Astrocyte of the spinal cord (primary cell): ENCODE data around the gene RBL1.
"Not testable (repeated sequence)": the region's sequence is repeated elsewhere in the genome, so short reads cannot be mapped to it uniquely, and the experiment has no call there.

Source experiments
- DNase-seq: peaks from one replicate; pipeline ENCODE4 v3.0.0; 2011; ENCODE audit warnings: low read depth, low spot score
- H3K4me3 ChIP-seq: 2 replicates; pipeline ENCODE4 v1.5.1; 2011; ENCODE audit warnings: low read depth, mild to moderate bottlenecking, low read length, moderate library complexity
- in situ Hi-C: cut with HindIII; loops from 2 replicates; pipeline ENCODE4 v1.10.0; 2017; ENCODE audit warnings: low sequenced_read_pairs
- TF ChIP-seq, protein P1 (sequence below): IDR thresholded peaks from 2 replicates; pipeline ENCODE4 v1.5.1; 2012; ENCODE audit warnings: low read depth, mild to moderate bottlenecking, low read length, inconsistent platforms

The RBL1 gene

DNA sequence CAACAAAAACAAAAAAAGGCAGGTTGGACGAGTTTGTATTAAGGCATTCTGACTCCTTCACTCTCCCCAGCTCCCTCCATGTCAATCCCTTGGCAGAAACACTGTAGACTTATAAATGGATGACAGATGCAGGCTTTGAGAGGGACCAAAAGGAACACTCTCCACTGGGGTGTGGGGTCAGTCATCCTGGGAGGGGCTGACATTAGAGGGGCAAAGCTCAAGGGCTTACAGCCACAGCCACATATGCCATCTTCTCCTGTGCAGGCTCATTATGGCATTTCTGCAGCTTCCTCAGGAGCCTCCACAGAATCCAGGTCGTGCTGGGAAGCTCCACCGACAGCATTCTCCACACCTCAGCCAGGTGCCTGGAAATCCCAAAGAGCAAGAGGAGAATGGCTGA is 33.0 kb upstream of the RBL1 start:
- no peak for DNase-seq
- in situ Hi-C loops: no loop called here
- TF ChIP-seq, protein P1, sequence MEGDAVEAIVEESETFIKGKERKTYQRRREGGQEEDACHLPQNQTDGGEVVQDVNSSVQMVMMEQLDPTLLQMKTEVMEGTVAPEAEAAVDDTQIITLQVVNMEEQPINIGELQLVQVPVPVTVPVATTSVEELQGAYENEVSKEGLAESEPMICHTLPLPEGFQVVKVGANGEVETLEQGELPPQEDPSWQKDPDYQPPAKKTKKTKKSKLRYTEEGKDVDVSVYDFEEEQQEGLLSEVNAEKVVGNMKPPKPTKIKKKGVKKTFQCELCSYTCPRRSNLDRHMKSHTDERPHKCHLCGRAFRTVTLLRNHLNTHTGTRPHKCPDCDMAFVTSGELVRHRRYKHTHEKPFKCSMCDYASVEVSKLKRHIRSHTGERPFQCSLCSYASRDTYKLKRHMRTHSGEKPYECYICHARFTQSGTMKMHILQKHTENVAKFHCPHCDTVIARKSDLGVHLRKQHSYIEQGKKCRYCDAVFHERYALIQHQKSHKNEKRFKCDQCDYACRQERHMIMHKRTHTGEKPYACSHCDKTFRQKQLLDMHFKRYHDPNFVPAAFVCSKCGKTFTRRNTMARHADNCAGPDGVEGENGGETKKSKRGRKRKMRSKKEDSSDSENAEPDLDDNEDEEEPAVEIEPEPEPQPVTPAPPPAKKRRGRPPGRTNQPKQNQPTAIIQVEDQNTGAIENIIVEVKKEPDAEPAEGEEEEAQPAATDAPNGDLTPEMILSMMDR: no peak
- no peak overlapping the region for H3K4me3 ChIP-seq

DNA sequence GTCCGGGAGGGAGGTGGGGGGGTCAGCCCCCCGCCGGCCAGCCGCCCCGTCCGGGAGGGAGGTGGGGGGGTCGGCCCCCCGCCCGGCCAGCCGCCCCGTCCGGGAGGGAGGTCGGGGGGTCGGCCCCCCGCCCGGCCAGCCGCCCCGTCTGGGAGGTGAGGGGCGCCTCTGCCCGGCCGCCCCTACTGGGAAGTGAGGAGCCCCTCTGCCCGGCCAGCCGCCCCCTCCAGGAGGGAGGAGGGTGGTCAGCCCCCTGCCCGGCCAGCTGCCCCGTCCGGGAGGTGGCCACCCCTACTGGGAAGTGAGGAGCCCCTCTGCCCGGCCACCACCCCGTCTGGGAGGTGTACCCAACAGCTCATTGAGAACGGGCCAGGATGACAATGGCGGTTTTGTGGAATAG is 30.5 kb upstream of the RBL1 start:
- in situ Hi-C loops, H3K4me3 ChIP-seq: not testable (repeated sequence)

DNA sequence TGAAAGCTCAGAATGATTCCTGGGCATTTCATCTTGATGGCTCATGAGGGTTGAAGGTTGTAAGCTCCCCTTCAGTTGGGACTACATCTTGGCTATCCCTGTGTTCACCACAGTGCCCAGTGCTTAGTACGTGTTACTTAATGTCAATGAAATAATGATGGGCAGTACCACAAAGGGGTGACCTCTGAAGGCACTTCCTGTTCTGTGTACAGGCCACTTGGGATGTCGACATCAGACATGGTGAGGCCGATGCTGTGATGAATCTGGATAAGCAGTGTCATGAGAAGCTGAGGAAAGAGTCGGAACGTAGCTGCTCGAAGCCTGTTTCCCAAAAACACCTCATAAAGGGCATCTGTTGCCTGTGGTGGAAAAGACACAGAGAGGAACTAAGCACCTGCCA is 27.6 kb upstream of the RBL1 start:
- TF ChIP-seq, protein P1: no peak
- in situ Hi-C loops: no loop called here
- H3K4me3 ChIP-seq: no peak overlapping the region
- DNase-seq: no peak

More for the DNA sequence above, 30.5 kb upstream of the RBL1 start:
- not testable (repeated sequence) for DNase-seq

DNA sequence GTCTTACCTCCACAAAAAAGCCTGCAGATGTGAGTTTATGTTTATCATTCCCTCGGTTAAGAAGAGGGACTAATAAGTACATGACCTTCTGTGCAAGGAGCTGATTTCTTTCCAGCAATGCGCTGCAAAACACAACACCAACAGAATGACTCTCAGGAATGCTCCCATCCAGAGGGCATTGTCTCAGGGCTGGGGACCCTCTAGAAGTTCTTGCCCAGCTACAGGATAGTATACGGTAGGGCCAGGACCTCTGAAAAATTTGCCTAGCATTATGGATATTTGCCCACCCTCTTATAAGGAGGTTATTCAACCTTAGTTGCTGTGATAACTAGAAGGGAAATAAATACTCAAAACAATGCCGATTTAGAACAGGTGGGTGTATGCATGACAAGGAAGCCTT is 24.7 kb upstream of the RBL1 start:
- no peak overlapping the region for H3K4me3 ChIP-seq
- TF ChIP-seq, protein P1: no peak
- DNase-seq: no peak
- in situ Hi-C loops: no loop called here

DNA sequence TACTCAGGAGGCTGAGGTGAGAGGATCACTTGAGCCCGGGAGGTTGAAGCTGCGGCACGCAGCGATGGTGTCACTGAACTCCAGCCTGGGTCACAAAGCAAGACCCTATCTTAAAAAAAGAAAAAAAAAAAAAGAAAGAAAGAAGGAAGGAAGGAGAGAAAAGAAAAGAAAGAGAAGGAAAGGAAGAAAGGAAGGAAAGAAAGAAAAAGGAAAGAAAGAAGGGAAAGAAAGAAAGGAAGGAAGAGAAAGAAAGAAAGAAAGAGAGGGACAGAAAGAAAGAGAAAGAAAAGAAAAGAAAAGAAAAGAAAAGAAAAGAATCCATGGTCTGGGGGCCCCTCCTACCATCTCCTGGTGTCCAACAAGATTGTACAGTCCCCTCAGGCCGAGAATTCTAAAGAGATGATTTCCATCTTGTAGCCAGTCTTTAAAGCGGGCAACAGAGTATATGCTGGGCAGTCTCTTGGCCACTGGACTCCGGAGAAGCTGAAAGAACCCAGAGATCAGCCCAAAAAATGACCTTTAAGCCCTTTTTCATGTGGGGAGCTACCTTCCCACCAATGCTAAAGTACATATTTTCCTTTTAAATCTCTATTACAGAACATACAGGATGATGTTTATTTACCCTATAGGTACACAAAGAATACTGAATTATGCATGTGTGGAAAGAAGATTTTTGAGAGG is 23.7 kb upstream of the RBL1 start:
- TF ChIP-seq, protein P1: no peak
- H3K4me3 ChIP-seq: no peak overlapping the region
- no peak for DNase-seq
- in situ Hi-C loops: no loop called here

DNA sequence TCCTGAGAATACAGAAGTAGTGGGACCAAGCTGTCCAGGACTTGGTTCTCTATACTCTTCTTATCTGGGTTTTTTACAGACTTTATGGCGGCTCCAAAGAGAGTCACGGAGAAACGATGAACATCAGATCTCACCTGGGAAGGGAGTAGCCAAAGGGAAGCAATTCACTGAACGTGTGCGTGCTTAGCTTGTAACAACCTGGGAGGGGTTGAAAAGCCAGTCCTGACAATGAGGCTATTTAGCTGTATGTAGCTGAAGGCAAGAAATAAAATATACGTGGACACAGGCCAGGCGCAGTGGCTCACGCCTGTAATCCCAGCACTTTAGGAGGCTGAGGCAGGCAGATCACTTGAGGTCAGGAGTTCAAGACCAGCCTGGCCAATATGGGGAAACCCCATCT is 18.2 kb upstream of the RBL1 start:
- DNase-seq: no peak
- in situ Hi-C loops: no loop called here
- TF ChIP-seq, protein P1: no peak
- no peak overlapping the region for H3K4me3 ChIP-seq

DNA sequence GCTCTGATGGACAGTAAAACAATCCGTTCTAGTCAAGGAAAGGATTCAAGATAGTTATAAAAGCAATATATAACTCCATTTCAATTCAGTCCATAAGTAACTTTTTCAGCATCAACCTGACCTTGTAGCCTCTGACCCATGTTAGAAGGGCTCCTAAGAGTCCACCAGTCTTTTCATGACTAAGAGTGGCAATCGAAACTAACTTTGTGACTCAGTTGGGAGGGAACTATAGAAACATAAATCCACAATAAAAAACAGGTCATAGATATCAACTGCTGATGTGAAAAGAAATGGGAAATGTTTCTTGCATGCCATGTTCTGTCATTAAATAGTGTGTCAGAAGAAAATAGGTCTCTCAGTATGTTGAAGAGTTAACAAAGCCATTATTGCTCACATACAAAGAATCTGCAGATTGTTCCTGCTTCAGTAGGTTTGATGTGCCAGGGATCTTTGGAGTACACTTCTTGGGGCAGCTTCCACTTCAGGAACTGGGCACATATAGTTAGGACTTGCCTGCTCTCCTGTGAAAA is 16.2 kb upstream of the RBL1 start:
- no peak overlapping the region for H3K4me3 ChIP-seq
- TF ChIP-seq, protein P1: no peak
- in situ Hi-C loops: no loop called here
- DNase-seq: no peak
